Stimulated activated CD4-positive, alpha-beta T cell treated with anti-CD3 and anti-CD28 coated beads, Interleukin-1b, Interleukin-23, amount 100 ng/mL, for 48 hours (primary cell): ENCODE data around the gene ALDH1A3.

Source experiments
- DNase-seq: peaks from one replicate; pipeline ENCODE4 v3.0.0-alpha.2; 2020

ALDH1A3 gene

DNA sequence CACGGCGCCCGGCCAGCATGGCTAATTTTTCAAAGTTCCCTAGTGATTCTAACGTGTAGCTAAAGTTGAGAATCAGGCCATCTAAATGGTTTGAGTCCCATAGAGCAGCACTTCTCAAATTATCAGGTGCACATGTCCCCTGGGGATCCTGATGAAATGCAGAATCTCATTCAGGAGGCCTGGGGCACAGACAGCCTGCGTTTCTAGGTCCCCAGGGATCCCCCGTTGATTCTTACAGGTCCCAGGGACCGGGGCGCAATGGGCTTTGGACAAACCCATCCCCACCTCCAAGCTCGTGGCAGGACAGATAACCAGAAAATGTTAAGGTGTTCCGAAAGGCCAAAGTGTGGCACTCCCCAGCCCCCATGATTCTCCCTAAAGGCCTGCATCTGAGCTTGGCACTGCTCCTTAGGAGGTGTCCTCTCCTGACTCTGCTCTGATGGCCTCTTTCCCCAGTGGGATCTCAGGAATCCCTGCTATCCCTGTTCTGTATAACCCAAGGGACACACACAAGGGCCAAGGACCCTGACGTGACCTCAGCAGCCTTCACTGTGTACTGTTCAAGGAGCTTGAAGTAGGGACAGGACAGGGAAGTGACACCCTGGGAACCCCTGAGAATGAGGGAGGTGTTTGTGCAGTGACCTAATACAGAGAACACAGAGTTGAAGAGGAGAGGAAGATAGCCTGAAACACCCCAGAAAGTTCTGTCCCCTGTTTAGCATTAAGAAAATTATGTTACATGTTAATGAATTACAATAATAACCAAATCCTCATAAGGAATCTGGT lies 47.5 kb downstream of the ALDH1A3 start:
- no peak for DNase-seq

DNA sequence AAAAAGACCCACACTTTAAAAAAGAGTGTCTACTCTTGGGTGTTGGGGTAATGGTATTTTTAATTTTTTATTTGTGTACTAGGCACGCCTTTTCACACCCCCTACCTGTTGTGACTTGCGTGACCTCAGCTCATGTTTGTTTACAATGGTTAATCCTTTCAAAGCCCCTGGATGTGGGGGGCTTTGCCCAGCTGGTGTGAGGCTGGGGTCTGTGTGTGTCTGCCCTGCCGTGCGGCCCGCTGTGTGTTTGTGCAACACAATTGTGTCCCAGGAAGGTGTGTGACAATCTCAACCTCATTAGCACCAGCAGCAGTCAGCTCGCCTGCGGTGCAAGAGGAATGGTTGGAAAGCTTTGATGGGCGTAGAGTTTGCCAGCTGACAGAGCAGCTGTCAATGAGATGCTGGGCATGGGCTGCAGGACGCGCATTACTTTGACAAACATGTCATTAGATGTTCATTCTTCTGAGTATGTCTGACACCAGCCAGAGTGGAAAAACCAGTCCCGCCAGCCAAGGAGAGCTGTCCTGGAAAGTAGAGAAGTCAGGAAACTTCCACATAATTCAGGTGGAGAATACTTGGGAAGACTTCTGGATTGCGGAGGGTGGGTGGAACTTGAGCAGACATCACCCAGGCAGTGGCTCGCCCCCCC lies 49.1 kb downstream of the ALDH1A3 start:
- no peak for DNase-seq

DNA sequence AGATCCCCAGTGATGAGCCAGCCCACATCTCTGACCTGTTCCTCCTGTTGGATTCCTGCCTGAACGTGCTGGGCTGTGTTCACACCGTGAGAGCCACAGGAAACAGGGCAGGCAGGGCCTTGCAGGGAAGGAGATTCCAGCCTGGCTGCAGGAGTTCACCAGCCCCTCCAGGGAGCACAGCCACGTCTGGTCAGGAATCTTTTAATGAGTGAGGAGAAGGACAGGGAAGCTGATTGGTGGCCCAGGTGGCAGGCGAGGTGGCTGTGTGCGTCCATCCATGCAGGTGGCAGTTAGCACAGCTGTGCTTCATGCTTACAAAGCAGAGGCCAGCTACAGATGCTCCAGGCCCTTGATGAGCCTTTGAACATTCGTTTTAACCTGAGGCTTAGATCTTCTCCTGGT lies 50.0 kb downstream of the ALDH1A3 start:
- DNase-seq, result no peak

DNA sequence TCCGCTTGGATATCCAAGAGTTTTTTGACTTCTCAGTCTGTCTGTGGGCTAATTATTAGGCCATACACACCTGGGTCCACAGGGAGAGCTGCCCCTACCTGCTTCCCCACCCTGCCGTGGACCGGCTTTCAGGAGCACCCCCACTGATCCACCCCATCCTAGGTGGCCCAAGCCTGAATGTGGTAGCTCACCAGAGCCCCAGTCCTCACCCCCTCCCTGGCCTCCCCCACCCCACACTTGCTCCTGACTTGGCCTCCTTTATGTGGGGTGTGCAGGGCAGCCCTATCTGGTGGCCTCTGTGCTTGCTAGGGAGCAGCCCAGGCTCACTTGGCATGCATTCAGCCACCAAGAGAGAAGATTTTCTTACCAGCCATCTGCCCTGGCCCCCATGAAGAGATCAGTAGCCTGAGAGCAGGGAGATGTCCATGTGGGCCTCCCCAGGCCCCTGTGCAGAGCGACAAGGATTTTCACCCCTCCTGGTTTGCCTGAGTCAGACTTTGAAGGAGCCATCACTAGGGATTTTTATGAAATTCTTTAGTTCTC lies 50.7 kb downstream of the ALDH1A3 start:
- DNase-seq, result no peak

DNA sequence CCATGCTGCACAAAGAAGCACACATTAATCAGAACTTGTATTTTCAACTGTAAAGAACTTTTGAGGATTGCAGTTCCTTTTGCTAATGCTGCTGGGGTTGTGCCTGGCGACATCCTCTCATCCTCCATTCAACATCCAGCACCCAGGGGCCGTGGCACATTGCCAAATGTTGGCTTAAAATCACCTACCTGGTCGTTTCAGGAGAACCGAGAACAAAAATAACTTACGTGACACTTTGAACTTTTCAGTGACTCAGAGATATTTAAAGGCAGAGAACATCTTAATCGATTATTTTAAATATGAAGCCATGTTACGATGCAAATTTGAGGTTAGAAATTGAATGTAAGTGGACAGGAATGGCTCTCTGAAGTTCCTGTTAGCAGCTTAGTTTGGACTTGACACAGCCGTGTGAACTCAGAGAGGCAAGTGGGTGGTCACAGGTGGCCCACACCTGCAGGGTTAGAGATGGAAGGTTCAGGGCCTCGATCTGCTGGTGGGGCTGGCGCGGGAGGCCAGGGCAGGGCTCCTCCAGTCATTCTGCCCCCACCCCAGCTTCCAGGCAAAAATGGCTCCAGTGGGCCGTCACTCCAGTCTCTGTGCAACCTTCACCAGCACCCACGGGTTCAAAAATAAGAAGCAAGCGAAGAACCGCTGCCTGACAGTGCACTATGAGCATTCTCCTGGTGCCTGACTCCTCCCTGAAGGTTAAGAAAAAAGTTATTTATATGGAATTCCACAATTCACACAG lies 51.7 kb downstream of the ALDH1A3 start:
- DNase-seq, result no peak

DNA sequence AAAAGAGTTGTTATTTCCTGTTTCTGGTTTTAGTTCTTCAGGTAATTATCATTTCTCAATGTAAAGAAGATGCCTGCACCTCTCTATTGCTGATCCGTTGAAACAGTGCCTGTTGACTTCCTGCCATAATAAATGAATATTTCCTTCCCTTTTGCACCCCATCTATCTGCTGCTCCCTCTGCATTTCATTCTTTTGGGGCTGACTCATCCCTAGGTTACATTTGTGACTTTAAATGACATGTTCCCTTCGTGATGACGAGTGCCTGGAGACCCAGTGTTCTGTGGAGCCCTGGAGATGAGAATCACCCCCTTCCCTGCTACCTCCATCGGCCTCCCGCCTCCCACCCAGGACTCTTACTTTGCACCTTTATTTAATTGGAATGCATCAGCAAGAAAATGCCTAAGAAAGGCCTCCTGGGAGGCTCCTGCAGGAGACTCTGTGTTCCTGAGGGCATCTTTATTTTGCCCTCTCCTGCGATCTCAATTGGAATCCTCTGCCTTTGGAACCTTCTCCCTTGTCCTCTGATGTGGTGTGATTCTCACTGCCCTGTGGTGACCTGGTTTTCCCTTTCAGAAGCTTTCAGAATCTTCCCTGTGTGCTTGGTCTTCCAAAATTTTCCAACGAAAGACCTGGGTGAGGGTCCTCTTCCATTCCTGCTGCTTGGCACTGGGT lies 53.2 kb downstream of the ALDH1A3 start:
- no peak for DNase-seq

DNA sequence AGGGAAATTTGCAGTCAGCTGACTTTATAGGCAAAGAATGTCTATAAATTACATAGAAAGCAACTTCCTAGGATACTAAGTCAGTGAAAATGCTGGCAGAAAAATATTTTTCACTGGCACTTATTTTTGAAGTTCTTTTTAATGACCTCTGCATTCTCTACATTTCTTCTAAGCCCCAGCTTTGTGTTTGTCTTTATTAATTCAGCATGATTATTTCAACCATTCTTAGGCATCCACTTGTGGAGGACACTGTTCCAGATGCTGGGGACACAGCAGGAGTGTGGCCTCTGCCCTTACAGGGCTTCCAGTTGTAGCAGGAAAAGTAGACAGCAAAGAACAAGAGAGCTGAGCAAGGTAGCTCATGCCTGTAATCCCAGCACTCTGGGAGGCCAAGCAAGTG lies 54.5 kb downstream of the ALDH1A3 start:
- DNase-seq, result no peak

DNA sequence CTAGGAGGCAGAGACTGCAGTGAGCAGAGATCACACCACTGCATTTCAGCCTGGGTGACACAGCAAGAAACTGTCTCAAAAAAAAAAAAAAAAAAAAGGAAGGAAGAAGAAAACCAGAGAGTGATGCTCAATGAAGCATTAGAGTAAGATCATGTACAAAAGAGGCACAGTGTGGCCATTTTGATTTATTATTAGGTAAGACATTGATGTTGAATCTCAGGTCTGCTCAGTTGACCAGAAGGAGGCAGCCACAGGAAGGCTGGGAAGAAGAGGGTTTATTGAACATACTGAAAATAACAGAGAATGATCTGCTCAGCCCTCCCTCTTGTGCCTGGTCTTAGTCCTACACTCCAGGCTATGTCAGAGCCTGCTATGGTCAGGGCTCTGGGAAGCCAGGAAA lies 55.1 kb downstream of the ALDH1A3 start:
- DNase-seq, result no peak

DNA sequence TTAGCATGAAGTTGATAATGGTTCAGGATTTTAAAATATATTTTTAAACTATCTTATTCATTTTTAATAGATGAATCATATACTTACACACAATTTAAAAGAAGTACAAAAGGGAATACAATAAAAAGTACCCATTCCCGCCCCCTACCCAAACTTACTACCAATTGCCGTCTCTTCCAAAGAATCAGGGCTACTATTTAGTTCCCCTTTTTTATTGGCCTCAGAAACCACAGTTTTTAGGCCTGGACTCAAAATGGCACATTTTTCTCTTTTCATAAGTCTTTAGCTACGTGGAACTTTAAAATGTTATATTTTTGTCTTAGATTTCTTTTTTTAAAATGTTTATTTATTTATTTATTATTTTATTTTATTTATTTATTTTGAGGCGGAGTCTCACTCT lies 57.5 kb downstream of the ALDH1A3 start:
- no peak for DNase-seq

DNA sequence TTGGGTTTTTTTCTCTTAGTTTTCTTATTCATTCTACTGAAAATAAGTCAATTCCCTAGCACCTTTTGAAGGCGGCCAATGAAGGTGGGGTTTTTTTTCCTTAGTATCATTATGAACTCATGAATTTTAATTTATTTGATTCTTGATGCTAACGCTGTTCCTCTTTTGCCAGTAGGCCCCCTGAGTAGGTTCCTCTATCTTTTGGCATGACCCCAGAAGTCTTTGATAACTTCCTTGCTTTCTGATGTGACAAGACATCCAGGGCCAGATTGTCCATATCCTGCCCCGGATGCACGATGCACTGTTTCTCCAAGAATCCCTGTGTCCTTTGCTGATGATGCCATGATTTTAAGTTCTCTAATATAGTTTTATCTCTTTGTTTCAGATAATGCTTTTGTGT lies 60.2 kb downstream of the ALDH1A3 start:
- DNase-seq, result no peak

DNA sequence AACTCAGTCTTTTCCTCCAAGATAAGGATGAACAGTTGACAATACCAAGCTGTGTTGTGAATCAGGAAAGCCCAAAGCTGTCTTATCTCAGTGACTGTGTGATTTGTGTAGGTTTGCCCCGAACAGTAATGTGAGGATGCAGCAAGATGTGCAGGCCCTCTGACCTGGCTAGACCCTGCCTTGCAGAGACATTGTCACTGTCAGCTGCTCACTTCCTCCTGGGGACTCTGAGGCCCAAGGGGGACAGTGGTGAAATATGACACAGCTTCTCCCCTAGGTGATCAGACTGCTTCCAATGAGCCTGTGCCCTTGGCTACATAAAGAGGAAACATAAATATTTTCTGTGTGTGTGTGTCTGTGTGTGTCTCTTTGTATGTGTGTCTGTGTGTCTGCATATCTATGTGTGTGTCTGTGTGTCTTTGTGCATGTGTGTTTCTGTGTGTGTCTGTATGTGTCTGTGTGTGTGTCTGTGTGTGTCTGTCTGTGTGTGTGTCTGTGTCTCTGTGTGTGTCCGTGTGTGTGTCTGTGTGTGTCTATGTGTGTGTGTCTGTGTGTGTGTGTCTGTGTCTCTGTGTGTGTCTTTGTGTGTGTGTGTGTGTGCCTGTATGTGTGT lies 61.2 kb downstream of the ALDH1A3 start:
- DNase-seq, result no peak

DNA sequence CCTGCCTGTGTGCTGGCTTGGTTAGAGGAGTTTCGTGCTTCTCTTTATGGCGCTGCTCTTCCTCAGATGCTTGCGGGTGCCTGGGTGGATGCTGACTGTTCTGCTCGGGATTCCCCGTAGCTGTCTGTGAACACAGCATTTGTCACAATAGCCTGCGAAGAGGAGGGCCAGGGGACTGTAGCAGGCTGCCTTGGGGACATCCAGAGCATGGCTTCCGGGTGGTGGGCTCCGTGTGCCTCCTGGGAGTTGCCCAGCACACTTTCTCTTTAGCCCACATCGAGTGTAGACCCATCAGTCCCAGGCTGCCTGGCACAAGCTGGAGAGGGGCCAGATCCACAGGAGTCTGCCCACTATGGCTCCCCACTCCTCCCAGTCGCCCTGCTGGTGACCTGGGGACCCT lies 61.9 kb downstream of the ALDH1A3 start:
- no peak for DNase-seq

DNA sequence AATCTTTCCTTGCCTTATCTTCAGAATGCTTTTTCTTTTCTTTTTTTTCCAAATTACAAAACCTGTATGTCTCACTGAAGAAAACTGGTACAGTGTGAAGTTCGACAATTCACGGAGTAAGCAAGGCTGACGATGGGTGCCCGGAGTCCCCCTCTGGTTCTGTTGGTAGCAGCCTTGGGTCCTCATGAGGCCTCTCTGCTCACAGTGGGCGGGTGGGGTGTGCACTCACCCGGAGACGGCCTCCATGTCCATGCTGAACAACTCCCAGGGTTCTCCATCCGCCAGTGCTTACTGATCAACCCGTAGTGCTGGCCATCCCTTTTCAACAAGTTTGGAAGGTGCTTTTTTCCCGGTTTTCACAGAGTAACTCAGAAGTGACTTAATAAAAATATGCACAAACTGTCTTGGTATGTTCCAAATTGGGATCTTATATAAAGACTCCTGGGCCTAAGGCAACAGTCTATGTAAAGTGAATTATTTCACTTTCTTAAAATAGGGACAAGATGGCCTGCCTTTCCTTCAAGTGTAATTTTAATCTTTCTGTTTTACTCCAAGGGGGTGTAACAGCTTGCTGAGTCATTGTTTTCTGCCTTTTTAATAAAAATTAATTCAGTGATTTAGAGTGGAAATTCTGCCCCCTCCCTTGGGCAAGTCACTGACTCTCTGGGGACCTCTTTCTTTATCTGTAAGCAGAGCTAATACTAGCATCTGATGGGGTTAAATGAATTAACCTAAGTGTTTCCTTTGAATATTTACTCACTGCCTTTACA lies 63.2 kb downstream of the ALDH1A3 start:
- DNase-seq, result no peak

DNA sequence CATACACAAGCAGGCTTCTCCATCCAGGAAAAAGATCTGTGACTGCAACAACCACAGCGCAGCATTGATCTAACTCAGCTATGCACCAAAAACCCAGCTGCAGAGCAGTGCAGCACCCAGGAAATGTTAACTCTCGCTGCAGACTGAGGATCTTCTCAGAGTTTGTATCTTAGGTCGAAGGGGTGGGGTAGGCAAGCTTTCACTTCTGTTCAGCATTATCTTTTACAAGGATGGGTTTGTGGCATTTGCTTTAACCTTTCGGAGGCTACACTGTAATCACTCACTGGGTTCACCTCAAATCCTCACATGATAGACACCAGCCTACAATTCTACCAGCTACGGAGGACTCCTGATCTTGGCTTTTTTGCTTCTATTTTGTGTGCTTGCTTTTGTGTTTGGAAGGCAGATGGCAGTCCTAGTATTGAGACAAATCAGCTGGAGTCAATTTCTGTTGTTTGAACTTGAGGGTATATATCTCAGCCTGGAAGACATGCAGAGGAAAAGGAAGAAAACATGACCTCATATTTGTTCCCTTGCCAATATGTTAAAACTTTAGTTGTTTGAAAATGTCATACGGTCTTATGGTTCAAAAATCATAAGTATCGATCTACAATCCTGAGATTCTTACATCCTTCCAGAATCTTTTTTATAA lies 64.7 kb downstream of the ALDH1A3 start:
- no peak for DNase-seq

DNA sequence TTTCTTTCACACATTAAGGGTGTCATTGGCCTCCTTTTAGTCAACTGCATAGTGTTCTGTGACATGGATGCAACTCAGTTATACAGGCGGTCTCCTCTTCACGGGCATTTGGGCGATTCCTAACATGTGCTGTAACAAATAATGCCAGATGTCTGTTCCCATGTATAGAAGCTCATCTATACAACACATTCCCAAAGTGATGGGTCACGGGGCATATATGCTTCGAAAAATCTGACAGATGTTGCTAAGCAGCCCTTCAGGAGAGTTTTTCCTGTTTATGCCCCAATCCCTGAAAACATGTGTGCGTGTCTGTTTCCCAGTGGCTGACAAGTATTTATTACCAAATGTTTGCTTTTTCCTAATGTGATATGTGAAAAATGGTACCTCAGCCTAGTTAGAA lies 65.4 kb downstream of the ALDH1A3 start:
- no peak for DNase-seq

DNA sequence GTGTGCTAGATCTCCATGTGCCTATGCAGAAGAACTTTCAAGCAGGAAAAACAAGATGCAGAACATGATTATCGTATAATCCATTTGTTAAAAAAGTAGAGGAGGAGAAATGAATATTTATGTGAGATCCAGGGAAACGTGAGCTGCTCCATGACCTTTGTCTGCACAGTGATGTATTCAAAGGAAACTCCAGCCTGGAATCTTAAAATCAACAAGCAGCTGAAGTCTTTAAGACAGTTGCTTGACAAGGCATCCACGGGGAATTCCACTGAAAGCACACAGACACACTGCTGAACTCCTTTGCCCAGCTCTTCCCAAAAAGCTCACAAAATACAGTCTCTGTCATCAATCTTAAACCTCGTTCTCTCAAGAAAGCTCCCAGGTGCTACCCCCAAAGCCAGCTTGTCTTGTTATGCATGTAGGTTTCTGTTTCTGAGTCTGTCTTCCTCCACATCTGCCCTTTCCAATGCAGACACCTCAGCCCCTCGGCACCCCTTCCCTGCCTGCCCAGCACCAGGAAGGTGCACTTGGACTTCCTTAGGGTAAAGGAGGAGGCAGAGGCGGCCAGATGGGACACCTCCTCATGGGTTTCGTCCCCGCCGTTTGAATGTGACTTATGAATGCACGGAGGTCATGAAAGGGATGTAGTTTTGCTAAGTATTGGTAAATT lies 68.3 kb downstream of the ALDH1A3 start:
- DNase-seq, result no peak

DNA sequence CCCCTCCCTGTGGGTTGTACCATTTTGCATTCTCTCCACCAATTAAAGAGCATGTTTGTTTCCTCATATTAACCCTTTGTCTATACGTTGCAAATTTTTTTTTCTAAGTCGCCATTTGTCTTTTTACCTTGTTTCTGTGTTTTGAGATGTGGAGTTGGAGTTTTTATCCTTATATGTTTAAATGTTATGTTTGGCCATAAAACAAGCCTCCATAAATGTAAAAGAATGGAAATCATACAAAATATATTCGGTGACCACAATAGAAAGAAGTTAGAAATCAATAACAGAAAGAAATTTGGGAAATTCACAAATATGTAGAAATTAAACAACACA lies 68.8 kb downstream of the ALDH1A3 start:
- no peak for DNase-seq

DNA sequence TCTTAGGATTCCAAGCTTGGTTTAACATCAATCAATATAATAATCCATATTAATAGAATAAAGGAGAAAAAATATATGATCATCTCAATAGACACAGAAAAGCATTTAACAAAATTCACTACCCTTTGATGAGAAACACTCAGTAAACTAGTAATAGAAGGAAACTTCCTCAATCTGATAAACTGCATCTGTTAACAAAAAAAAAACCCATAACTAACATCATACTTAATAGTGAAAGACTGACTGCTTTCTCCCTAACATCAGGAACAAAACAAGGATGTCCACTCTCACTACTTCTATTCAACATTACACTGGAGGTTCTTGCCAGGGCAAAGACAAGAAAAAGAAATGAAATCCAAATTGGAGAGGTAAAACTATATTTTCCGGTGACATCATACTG lies 70.1 kb downstream of the ALDH1A3 start:
- no peak for DNase-seq

DNA sequence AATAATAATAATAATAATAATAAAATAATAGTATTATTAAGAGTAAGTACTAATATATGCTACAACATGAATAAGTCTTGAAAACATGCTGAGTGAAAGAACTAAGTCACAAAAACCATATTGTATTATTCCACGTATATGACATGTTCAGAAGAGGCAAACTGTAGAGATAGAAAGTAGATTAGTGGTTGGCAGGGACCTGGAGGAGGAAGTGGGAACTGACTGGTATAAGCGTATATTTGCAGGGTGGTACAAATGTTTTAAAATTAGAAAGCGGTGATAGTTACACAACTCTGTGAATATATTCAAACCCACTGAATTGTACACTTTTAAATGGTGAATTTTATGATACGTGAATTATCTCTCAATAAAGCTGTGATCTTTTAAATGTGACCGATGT lies 72.3 kb downstream of the ALDH1A3 start:
- DNase-seq, result no peak

DNA sequence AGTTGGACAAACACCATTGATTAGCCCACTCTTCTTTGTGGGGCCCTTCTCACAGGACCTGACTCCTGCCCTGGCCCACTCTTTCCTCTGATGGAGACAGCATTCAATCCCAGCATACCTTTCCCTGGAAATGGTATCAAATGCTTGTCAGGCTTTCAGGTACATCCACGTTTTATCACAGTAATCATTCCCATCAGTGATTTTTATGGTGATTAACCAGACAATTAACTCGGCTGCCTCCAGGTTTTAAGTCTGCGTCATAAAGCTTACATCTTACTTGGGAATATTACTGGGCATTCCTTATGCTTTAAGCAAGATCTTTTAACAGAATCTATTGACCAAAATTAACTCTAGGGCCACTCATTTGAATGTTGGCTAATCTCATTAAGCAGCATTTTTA lies 72.9 kb downstream of the ALDH1A3 start:
- no peak for DNase-seq
